Mesothelial cell of epicardium (in vitro differentiated cells): ENCODE data around the gene SYNE1. TPM values are rescaled to one million over a fixed set of nuclear protein-coding genes. Genes with fewer than 3 reads are reported as not detected.

Experiments used
- DNase-seq, 2 experiments: peaks; one replicate each; pipeline ENCODE4 v3.0.0; 2021; ENCODE audit warnings: low spot score in 2 of 2; ENCODE audit not compliant: unreplicated experiment in 2 of 2
- H3K27ac Mint-ChIP-seq: 2 replicates; pipeline ENCODE4 v1.8.0; 2021; ENCODE audit warnings: mixed read lengths
- H3K27me3 Mint-ChIP-seq: 2 replicates; pipeline ENCODE4 v1.8.0; 2021; ENCODE audit warnings: low read depth, mixed read lengths
- H3K36me3 Mint-ChIP-seq: 2 replicates; pipeline ENCODE4 v1.8.0; 2021; ENCODE audit warnings: mixed read lengths
- H3K4me1 Mint-ChIP-seq: 2 replicates; pipeline ENCODE4 v1.8.0; 2021; ENCODE audit warnings: mixed read lengths
- H3K4me3 Mint-ChIP-seq: 2 replicates; pipeline ENCODE4 v1.8.0; 2021; ENCODE audit warnings: mild to moderate bottlenecking, moderate library complexity, mixed read lengths
- H3K9me3 Mint-ChIP-seq: 2 replicates; pipeline ENCODE4 v1.8.0; 2021; ENCODE audit warnings: mixed read lengths
- total RNA-seq: library from RNA; stranded (reverse); gene quantifications from 3 replicates; pipeline ENCODE4 v1.2.1, GENCODE V29; 2021
- TF ChIP-seq, protein P1 (sequence below): fragments of 200-600 bp; sonication (generic); IDR thresholded peaks from one replicate; pipeline ENCODE4 v1.5.0; 2021; ENCODE audit warnings: antibody characterized with exemption; ENCODE audit not compliant: unreplicated experiment

Gene SYNE1
- total RNA-seq, 1 donor from 2014 or later, result 60.5 TPM

DNA sequence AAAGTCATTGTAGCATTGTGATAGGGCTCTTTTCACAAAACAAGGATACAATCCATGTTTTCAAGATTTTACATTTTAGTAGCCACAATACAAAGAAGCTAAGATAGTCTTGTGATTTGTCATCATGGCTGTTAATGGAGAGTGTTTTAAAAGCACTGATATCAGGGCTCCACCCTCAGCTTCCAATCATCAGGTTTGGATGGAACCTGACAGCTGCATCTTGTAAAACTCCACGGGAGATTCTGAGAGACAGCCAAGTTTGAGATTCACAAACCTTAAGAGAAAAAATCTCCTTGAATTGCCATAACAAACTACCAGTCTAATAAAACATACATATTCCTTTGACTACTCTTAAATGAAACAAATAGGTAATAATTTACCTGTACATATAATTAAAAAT is 549.5 kb downstream of the SYNE1 start:
- no peak overlapping the region for H3K27ac Mint-ChIP-seq
- H3K4me1 Mint-ChIP-seq, result no peaks in the 10 kb centered on the region
- TF ChIP-seq, protein P1, sequence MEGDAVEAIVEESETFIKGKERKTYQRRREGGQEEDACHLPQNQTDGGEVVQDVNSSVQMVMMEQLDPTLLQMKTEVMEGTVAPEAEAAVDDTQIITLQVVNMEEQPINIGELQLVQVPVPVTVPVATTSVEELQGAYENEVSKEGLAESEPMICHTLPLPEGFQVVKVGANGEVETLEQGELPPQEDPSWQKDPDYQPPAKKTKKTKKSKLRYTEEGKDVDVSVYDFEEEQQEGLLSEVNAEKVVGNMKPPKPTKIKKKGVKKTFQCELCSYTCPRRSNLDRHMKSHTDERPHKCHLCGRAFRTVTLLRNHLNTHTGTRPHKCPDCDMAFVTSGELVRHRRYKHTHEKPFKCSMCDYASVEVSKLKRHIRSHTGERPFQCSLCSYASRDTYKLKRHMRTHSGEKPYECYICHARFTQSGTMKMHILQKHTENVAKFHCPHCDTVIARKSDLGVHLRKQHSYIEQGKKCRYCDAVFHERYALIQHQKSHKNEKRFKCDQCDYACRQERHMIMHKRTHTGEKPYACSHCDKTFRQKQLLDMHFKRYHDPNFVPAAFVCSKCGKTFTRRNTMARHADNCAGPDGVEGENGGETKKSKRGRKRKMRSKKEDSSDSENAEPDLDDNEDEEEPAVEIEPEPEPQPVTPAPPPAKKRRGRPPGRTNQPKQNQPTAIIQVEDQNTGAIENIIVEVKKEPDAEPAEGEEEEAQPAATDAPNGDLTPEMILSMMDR, result no peak

DNA sequence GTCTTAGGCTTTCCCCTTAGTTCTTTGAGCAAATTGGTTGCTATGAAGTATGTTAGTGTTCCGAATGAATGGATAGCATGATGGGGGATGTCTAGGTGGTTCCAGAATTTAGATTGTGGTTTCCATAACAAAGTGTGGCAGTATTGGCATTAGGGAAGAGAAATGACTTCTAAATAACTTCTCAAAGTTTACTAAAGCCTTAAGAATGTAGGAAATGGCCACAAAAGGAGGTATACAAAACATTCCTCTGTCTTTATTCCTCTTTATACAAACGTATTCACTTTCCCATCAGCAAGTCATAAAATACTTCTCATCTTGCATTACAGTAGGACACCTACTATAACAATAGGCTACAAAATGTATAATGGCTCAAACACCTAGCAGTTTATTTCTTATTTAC is 550.1 kb downstream of the SYNE1 start:
- TF ChIP-seq, protein P1, result no peak
- no peak for DNase-seq
- H3K27ac Mint-ChIP-seq, result no peak overlapping the region

More for the DNA sequence above, 549.5 kb downstream of the SYNE1 start:
- DNase-seq, result no peak
- peaks cover 8% of the 10 kb centered on the region for H3K9me3 Mint-ChIP-seq
- no peaks in the 10 kb centered on the region for H3K36me3 Mint-ChIP-seq
- H3K4me3 Mint-ChIP-seq, result no peak overlapping the region
- peaks cover 2% of the 10 kb centered on the region for H3K27me3 Mint-ChIP-seq

DNA sequence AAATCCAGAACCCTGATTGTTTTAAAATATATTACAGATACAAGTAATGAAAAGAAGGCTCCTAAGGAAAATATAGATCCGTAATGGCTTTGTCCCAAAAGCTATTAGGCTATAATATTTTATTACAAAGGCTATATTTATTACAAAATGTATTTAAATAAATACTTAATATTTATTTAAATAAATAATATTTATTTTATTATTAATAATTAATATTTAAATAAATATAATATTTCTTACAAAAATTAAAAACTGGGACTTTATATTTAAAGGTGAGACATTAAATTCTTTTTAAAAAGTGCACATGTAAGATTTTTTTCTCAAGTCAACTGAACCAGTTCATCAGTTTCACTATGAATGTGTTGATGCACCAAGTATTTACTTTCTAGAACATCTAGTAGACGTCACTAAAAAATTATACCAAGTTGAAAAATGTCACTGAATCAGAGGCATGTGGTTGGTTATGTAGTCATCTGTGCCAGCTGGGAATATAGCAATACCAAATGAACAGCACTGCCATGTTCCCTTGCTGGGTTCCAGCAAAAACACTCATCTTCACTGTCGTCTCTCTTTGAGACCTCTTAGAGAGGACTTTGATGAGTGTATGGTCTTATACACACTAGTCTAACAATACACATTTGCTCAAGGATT is 550.8 kb downstream of the SYNE1 start:
- H3K27ac Mint-ChIP-seq, result no peak overlapping the region
- no peak for DNase-seq

More for the DNA sequence above, 550.1 kb downstream of the SYNE1 start:
- no peaks in the 10 kb centered on the region for H3K4me1 Mint-ChIP-seq
- no peak overlapping the region for H3K4me3 Mint-ChIP-seq
- peaks cover 13% of the 10 kb centered on the region for H3K9me3 Mint-ChIP-seq
- no peaks in the 10 kb centered on the region for H3K36me3 Mint-ChIP-seq
- peaks cover 2% of the 10 kb centered on the region for H3K27me3 Mint-ChIP-seq

DNA sequence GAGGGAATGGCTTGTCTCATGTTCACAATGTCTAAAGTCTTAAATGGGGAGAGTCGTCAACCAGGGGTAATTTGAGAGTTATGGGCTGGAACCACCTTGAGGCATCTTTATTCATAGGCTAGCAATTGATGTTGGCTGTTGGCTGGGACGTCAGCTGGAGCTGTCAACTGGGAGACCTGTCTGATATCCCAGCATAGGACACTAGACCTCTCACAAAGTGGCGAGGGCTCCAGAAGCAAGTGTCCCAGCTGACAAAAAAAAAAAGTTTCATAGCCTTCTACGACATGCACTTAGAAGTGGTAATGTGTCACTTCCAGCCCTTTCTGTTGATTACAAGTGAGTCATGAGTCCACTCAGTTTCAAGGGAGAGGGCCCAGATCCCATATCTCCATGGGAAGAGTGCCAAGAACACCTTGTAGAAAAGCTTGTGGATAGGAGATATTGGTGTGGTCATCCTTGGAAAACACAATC is 551.7 kb downstream of the SYNE1 start:
- Mint-ChIP-seq H3K36me3 (no peaks in the 10 kb centered on the region), H3K4me3 (no peak overlapping the region), H3K9me3 (peaks cover 13% of the 10 kb centered on the region), H3K27ac (no peak overlapping the region), H3K4me1 (no peaks in the 10 kb centered on the region), H3K27me3 (peaks cover 7% of the 10 kb centered on the region)
- no peak for DNase-seq
- TF ChIP-seq, protein P1, result no peak

More for the DNA sequence above, 550.8 kb downstream of the SYNE1 start:
- Mint-ChIP-seq H3K36me3 (no peaks in the 10 kb centered on the region), H3K4me3 (no peak overlapping the region), H3K9me3 (peaks cover 13% of the 10 kb centered on the region), H3K4me1 (no peaks in the 10 kb centered on the region), H3K27me3 (peaks cover 2% of the 10 kb centered on the region)
- TF ChIP-seq, protein P1, result no peak

DNA sequence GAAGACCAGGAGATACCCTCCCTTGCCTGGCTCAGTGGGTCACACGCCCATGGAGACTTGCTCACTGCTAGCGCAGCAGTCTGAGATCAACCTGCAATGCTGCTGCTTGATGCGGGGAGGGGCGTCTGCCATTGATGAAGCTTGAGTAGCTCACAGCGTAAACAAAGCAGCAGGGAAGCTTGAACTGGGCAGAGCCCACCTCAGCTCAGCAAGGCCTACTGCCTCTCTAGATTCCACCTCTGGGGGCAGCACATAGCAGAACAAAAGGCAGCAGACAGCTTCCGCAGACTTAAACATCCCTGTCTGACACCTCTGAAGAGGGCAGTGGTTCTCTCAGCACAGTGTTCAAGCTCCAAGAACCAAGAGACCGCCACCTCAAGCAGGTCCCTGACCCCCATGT is 558.4 kb downstream of the SYNE1 start:
- TF ChIP-seq, protein P1, result no peak
- DNase-seq, result no peak
- Mint-ChIP-seq H3K4me1 (no peaks in the 10 kb centered on the region), H3K27ac (no peak overlapping the region), H3K4me3 (no peak overlapping the region), H3K9me3 (peaks cover 42% of the 10 kb centered on the region), H3K27me3 (peaks cover 5% of the 10 kb centered on the region), H3K36me3 (no peaks in the 10 kb centered on the region)
